Endothelial cell of umbilical vein (primary cell): Measurements from ENCODE around the gene GATD1. TPM values are rescaled to one million over a fixed set of nuclear protein-coding genes. Genes with fewer than 3 reads are reported as not detected.

ENCODE experiments used
- BruUV-seq: library from RNA; stranded (reverse); fragments of 400-500 nt; replicated peaks from 2 replicates; lab custom pipeline; 2021; lab: Mats Ljungman, UMichigan
- CTCF ChIA-PET: fragments of 300-600, 350-600 bp; sonication (Branson Sonifier 250); formaldehyde crosslinking; loops from one replicate; lab custom pipeline; 2021; ENCODE audit warnings: antibody characterized with exemption, inconsistent platforms; lab: Charles Lee
- POLR2A ChIA-PET: fragments of 300-600, 350-600 bp; sonication (Branson Sonifier 250); formaldehyde crosslinking; loops from one replicate; lab custom pipeline; 2021; ENCODE audit warnings: antibody characterized with exemption, inconsistent platforms; lab: Charles Lee
- DNase-seq: peaks from one replicate; pipeline ENCODE4 v3.0.0-alpha.2; 2011; ENCODE audit warnings: low read depth, low spot score
- FAIRE-seq: peaks from 2 replicates; lab custom pipeline; 2011; peaks lifted over from hg19 to GRCh38; lab: Jason Lieb, UNC
- H2AFZ ChIP-seq: 2 replicates; pipeline ENCODE4 v1.6.0; 2012; ENCODE audit warnings: low read depth, low read length, control low read depth, inconsistent platforms
- H3K27ac ChIP-seq: 2 replicates; pipeline ENCODE4 v1.5.1; 2011; ENCODE audit warnings: low read depth, mild to moderate bottlenecking, control low read depth, low read length, moderate library complexity; ENCODE audit not compliant: insufficient read depth
- H3K27me3 ChIP-seq, 2 experiments: 2 replicates each; pipeline versions ENCODE4 v1.6.0 to v1.6.1; 2011; ENCODE audit warnings: low read length in 2 of 2, mixed read lengths in 1 of 2; ENCODE audit not compliant: control insufficient read depth in 2 of 2, insufficient read depth in 2 of 2
- H3K36me3 ChIP-seq, 2 experiments: 2 replicates in 1 of 2; 3 replicates in 1 of 2; pipeline ENCODE4 v1.5.1; 2011; ENCODE audit warnings: low read length in 2 of 2, mild to moderate bottlenecking in 1 of 2, moderate library complexity in 1 of 2; ENCODE audit not compliant: control insufficient read depth in 2 of 2, insufficient read depth in 2 of 2; ENCODE audit errors: extremely low read depth in 1 of 2
- H3K4me1 ChIP-seq: 3 replicates; pipeline ENCODE4 v1.5.1; 2011; ENCODE audit warnings: mild to moderate bottlenecking, low read length; ENCODE audit not compliant: control insufficient read depth, insufficient read depth; ENCODE audit errors: extremely low read depth
- H3K4me2 ChIP-seq: 2 replicates; pipeline ENCODE4 v1.6.1; 2011; ENCODE audit warnings: low read length, control low read depth, mixed read lengths; ENCODE audit not compliant: insufficient read depth
- H3K4me3 ChIP-seq, 3 experiments: fragments of 200-600 bp in 1 of 3; sonication (generic), shearing (Covaris generic) in 1 of 3; replicated peaks in 1 of 3; 2 replicates each; pipeline ENCODE4 v1.5.1; 2011 to 2016; ENCODE audit warnings: control low read depth in 3 of 3, low read length in 3 of 3, mild to moderate bottlenecking in 2 of 3, inconsistent platforms in 1 of 3, low read depth in 1 of 3, moderate library complexity in 1 of 3; ENCODE audit not compliant: insufficient read depth in 1 of 3
- H3K79me2 ChIP-seq: 2 replicates; pipeline ENCODE4 v1.6.0; 2012; ENCODE audit warnings: low read length, inconsistent platforms; ENCODE audit not compliant: control insufficient read depth, insufficient read depth
- H3K9ac ChIP-seq: replicated peaks from 2 replicates; pipeline ENCODE3; 2011; ENCODE audit warnings: low read length, control low read depth; ENCODE audit not compliant: insufficient read depth; ENCODE audit errors: extremely low read depth
- H3K9me1 ChIP-seq: replicated peaks from 3 replicates; pipeline ENCODE4 v1.6.0; 2011; ENCODE audit warnings: mild to moderate bottlenecking, low read length; ENCODE audit not compliant: control insufficient read depth, insufficient read depth; ENCODE audit errors: extremely low read depth
- H3K9me3 ChIP-seq: replicated peaks from 2 replicates; pipeline ENCODE4 v1.5.1; 2012; ENCODE audit warnings: low read length, inconsistent platforms; ENCODE audit not compliant: control insufficient read depth, insufficient read depth
- H4K20me1 ChIP-seq: replicated peaks from 2 replicates; pipeline ENCODE3; 2011; ENCODE audit warnings: mild to moderate bottlenecking, low read length; ENCODE audit not compliant: control insufficient read depth, insufficient read depth; ENCODE audit errors: extremely low read depth
- CTCF ChIP-seq, 2 donors: IDR thresholded peaks; 1 replicate in 1 of 2; 2 replicates in 1 of 2; pipeline ENCODE4 v1.5.1; 2011; ENCODE audit warnings: low read length in 2 of 2, mild to moderate bottlenecking in 2 of 2, moderate library complexity in 2 of 2, control low read depth in 1 of 2, inconsistent platforms in 1 of 2, low read depth in 1 of 2; ENCODE audit not compliant: insufficient read depth in 1 of 2; ENCODE audit errors: extremely low read depth in 1 of 2
- FOS ChIP-seq: IDR thresholded peaks from 2 replicates; pipeline ENCODE4 v1.6.1; 2011; ENCODE audit warnings: mild to moderate bottlenecking, low read length, moderate library complexity, borderline replicate concordance; ENCODE audit not compliant: insufficient read depth
- GATA2 ChIP-seq: IDR thresholded peaks from 2 replicates; pipeline ENCODE4 v1.7.0; 2011; ENCODE audit warnings: low read depth, mild to moderate bottlenecking, moderate library complexity, mixed read lengths, low read length; ENCODE audit not compliant: insufficient read length, insufficient read depth
- JUN ChIP-seq: IDR thresholded peaks from 2 replicates; pipeline ENCODE4 v1.6.1; 2011; ENCODE audit warnings: borderline replicate concordance, low read depth; ENCODE audit not compliant: insufficient read length, insufficient read depth
- MYC ChIP-seq: IDR thresholded peaks from one replicate; pipeline ENCODE4 v1.6.1; 2011; ENCODE audit warnings: mild to moderate bottlenecking, low read depth, low read length
- POLR2AphosphoS5 ChIP-seq: IDR thresholded peaks from 2 replicates; pipeline ENCODE4 v1.6.1; 2012; ENCODE audit warnings: low read depth, mild to moderate bottlenecking, control low read depth, low read length, moderate library complexity; ENCODE audit not compliant: insufficient read depth
- dilution Hi-C: fragments of 300-500 bp; cut with MboI; formaldehyde crosslinking; loops from one replicate; pipeline ENCODE4 v1.15.0; 2019; ENCODE audit warnings: low sequenced_read_pairs; ENCODE audit not compliant: extremely low pct_ligation_motif_present
- intact Hi-C: fragments of 100-400 bp; cut with micrococcal nuclease; formaldehyde crosslinking; loops from one replicate; pipeline ENCODE4 v1.10.0; 2022
- polyA plus RNA-seq, 4 experiments: library from polyadenylated mRNA; depleted of rRNA in 3 of 4; stranded (reverse) in 3 of 4; unstranded in 1 of 4; fragments of >200 nt; gene quantifications; 2 replicates each; pipeline versions ENCODE4 v1.2.1 to v1.2.3, GENCODE V29; 2011 to 2012; ENCODE audit warnings: missing spikeins in 1 of 4
- total RNA-seq: library from RNA; stranded (reverse); gene quantifications from 2 replicates; pipeline ENCODE4 v1.2.3, GENCODE V29; 2021
- TF ChIP-seq, protein P1 (sequence below): IDR thresholded peaks from 2 replicates; pipeline ENCODE4 v1.6.1; 2011; ENCODE audit not compliant: insufficient read depth, insufficient read length

GATD1 gene
- total and polyA plus RNA-seq, 2 donors (not counting 3 experiments of a cell fraction or from before 2014, with no cell fraction given), result 70.6 to 83.1 TPM

DNA sequence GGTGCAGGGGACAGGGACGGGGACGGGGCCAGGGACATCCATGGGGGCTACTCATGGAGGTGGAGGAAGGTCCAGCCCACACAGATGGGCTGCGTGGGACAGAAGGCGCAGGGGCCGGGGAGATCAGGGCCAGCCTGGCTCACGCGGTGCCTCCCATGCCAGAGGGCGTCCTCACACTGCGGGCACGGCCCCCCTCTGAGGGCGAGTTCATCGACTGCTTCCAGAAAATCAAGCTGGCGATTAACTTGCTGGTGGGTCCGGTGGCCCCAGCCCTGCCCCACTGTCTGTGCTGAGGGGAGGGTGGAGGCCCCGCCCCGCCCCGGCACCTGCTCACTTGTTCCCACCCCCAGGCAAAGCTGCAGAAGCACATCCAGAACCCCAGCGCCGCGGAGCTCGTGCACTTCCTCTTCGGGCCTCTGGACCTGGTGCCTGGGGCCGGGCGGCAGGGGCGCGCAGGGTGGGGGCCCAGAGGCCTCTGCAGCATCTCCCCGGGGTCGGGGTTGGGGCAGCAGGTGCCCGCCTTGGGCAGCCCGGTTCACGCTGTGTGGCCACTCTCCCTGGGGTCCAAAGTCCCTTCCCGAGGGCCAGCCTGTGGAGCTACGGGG is 55.4 kb downstream of the GATD1 start:
- TF ChIP-seq FOS, result no peak
- TF ChIP-seq CTCF (IDR thresholded peaks at IDR 0.05; ENCODE audit: extremely low read depth in 1 of 2, insufficient read depth in 1 of 2, low read depth in 1 of 2, low read length in 2 of 2), result no peak
- TF ChIP-seq, protein P1, sequence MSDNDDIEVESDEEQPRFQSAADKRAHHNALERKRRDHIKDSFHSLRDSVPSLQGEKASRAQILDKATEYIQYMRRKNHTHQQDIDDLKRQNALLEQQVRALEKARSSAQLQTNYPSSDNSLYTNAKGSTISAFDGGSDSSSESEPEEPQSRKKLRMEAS, result no peak
- no peak for TF ChIP-seq GATA2
- no peak for TF ChIP-seq JUN
- TF ChIP-seq MYC, result no peak
- TF ChIP-seq POLR2AphosphoS5, result no peak
- Histone ChIP-seq H4K20me1 (no peaks in the 10 kb centered on the region), H3K4me3 (no peak overlapping the region), H3K4me1 (peaks cover 3% of the 10 kb centered on the region), H3K9ac (no peak overlapping the region), H2AFZ (no peak overlapping the region), H3K9me1 (no peaks in the 10 kb centered on the region), H3K9me3 (no peaks in the 10 kb centered on the region), H3K4me2 (no peak overlapping the region), H3K79me2 (no peaks in the 10 kb centered on the region), H3K27ac (no peak overlapping the region), H3K36me3 (no peaks in the 10 kb centered on the region), H3K27me3 (peaks cover 22 to 23% of the 10 kb centered on the region in 2 experiments)
- DNase-seq (no peak), FAIRE-seq (no peak)
- ChIA-PET CTCF (interaction anchor here (1.0 to 3.9 kb wide), 11 partner anchors 8 to 167 kb away, joined by 3 to 36 read pairs (median 4); partner anchors contain the start of genes DEAF1, LMNTD2 and TMEM80), POLR2A (no interaction called here)
- dilution Hi-C loops, result no loop called here
- BruUV-seq, result no TSS peak
- intact Hi-C loops, result no loop called here
